NOMO-1 treated with DMSO at 0.1 percent for 48 hours (cell line): Measurements from ENCODE around the gene ADAMTS2.

Experiments used
- DNase-seq: peaks from one replicate; lab custom pipeline; 2025; ENCODE audit not compliant: unreplicated experiment; lab: John Stamatoyannopoulos, UW

ADAMTS2 gene

GRCh38 chr5:179237770-179238627 is 107.3 kb downstream of the ADAMTS2 start:
- DNase-seq: no peak

DNA sequence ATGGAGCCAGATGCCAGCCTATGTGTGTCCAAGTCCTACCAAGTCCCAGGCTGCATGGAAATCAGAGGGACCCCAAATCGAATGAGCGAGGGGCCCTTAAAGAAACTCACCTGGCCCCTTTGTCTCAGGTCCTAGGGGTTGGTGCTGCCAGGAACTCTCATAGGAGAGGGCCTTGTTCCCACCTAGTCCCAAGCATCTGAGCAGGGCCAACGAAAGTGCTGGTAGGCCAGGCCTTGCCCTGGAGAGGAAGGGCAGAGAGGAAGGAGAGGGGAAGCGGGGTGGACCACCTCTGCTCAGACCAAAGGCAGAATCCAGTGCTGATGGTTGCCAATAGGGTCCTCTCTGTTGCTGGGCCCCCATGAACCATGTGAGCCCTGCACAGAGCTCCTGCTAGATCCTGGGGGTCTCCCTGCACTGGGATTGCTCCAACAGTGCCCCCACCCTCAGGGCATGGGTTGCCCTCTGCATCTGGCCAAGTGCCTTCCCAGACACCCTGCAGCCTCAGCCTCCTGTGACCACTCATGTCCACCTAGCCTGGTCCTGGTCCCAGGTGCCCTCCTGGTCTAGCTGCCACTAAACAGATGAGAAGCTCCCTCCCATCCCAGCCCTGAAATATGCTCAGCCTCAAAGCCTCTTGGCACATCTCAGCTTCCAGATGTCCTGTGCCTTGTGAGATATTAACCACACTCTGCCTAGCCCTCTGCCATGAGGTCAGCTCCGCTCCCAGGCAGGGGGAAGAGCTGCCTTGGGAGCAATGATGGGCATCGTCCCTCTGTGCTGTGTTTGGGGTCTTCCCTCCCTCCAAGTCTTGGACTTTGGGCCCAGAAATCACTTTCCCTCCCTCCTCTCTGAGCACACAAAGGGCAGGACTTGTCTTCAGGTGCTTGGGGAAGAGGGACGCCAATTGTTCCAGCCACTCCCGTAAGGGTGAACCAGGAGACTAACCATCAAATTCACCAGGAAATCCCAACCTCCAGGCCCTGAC is 109.6 kb downstream of the ADAMTS2 start:
- DNase-seq: no peak

DNA sequence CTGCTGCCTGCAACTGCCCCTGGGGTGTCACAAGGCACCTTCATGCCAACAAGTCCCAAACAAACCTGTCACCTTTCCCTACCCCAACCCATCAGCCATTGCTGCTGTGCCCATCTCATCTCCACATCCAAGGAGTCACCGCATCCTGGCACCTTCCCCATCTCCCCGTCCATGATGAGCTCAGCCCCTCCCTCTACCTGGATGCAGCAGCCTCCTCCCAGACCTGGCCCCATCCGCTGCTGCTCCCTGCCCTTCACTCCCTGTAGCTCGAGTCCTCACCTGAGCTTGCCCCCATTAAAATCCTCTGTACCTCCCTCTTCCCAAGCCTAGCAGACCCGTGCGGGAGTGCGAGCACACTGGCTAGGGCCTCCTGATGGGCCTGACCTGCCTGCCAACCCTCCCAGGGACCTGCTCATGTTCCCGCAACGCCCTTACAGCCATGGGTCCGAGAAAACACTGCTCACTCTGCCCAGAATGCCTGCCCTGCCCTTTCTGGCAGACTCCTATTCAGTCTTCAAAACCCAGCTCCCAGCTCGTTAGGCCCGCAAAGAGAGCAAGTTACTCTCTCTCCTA is 110.6 kb downstream of the ADAMTS2 start:
- no peak for DNase-seq

GRCh38 chr5:179233909-179234562 is 111.2 kb downstream of the ADAMTS2 start:
- no peak for DNase-seq

GRCh38 chr5:179232091-179232735 is 113.0 kb downstream of the ADAMTS2 start:
- no peak for DNase-seq

- DNase-seq: no peak
Measured at GRCh38 chr5:179231309-179231708, 114.0 kb downstream of the ADAMTS2 start.

- no peak for DNase-seq
Measured at GRCh38 chr5:179230061-179230461, 115.2 kb downstream of the ADAMTS2 start.

GRCh38 chr5:179229331-179229831 is 115.9 kb downstream of the ADAMTS2 start:
- DNase-seq: no peak

GRCh38 chr5:179228341-179229121 is 116.7 kb downstream of the ADAMTS2 start:
- DNase-seq: no peak

DNA sequence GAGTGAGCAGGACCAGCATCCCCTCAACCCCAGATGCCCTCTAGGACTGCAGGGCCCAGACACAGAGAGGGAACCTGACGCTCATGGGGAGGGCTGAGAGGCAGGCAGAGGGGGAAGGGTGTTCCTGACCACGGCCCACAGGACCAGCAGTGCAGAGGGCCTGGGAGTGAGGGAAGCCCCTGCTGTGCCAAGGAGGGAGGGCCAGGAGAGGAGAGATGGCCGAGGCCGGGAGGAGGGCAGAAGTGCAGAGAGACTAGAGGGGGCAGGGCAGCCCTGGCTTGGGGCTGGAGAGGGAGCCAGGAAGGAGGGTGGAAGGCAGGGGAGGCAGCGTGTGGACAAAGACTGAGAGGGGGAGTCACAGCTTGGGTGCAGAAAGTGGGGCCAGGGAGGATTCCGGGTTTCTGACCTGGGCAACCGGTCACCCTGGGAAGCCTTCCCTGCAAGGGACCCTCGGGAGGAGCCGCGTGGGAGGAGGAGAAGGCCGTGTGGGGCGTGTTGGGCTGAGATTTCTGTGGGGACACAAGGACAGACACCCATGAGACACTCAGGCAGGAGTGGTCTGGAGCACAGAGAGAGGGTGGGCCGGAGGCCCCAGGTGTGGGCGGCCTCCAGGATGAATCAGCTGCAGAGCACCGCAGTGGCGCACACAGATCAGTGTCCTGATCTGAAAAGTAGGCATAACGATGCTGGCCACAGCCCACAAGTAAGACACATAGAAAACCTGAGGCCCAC is 117.5 kb downstream of the ADAMTS2 start:
- DNase-seq: no peak

DNA sequence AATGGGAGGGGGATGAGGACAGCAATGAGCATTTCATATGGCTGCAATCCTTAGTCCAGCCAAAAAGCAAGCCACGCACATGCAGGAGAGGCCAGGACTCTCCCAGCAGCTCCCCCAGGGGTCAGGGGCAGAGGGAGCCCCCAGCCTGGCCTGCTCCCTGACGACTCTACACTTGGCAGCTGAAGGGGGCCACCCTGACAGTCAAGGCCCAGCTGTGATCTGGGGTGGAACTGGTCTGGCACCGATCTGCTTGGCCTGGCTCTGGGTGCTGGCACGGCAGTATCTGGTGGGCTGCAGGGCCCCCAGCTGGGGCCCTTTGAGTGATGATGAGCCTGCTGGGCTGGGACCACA is 118.1 kb downstream of the ADAMTS2 start:
- DNase-seq: no peak

GRCh38 chr5:179226696-179227095 is 118.6 kb downstream of the ADAMTS2 start:
- DNase-seq: no peak

DNA sequence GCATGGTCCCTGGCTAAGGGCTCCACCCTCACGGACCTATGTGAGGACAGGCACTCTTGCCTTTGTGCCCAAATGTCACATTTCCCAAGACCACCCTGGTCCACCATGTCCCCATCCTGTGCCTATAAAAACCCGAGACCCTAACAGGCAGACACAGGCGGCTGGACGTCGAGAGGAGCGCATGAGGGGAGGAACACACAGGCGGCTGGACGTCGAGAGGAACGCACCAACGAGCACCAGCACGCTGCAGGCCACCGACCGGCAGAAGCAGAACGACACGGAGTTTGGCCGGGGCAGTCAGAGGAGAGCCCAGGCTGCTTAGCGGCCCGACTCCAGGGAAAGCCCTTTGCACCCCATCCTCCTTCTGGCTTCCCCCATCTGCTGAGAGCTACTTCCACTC is 119.9 kb downstream of the ADAMTS2 start:
- no peak for DNase-seq

- DNase-seq: no peak
Measured at GRCh38 chr5:179224741-179225140, 120.5 kb downstream of the ADAMTS2 start.

- no peak for DNase-seq
Measured at GRCh38 chr5:179223961-179224360, 121.3 kb downstream of the ADAMTS2 start.

DNA sequence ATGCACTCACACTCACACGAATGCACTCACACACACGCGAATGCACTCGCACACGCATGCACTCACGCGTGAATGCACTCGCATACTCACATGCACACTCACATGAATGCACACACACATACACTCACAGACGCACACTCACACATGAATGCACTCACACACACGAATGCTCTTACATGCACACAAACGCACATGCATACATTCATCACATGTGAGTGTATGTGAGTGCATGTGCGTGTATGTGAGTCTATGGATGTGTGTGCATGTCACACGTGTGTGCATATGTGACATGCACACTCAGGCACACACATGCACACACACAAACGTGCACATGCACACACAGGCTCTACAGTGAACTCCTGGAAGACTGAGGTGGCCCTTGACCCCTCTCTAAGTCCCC is 121.7 kb downstream of the ADAMTS2 start:
- no peak for DNase-seq

DNA sequence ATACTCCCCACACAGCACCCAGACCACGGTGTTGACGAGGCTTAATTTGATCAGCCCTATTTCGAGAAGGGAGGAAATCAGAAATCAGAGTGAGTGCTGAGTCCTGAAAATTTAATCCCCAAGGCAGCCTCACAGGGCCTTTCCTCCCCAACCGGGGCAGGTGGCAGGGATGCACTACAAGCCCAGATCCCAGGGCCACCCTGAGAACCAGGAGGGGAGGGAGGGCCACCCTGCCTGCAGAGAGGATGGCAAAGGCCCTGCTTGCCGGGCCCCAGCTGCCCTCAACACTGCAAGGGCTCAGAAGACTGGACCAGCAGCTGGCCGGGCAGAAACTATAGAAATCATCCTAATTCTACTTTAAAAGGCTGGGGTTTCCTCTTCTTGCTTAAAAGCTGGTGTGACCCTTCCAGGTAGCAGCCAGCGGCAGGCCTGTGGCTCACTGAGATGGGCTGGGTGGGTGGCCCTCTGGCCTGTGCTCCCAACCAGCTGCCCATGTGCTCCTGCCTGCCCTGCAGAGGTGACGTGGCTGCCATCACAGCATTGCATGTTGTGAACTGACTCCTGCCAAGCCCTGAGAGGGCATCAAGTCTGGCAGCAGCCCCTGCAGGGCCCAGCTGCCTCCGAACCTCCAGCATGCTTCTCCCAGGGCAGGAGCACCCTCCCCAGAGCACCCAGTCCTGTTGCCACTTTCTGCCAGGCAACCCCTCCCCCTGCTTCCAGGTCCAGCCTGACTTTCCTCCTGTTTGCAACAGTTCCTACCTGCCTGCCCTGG is 122.8 kb downstream of the ADAMTS2 start:
- DNase-seq: no peak

GRCh38 chr5:179221877-179222220 is 123.4 kb downstream of the ADAMTS2 start:
- DNase-seq: no peak
